IPS-18a (cell line): Measurements from ENCODE around the gene ZNF723.

ENCODE experiments used
- H3K27ac ChIP-seq: one replicate; pipeline ENCODE4 v1.5.1; 2013; ENCODE audit warnings: low read length
- H3K27me3 ChIP-seq: one replicate; pipeline ENCODE4 v1.6.1; 2013; ENCODE audit warnings: mild to moderate bottlenecking, low read length; ENCODE audit not compliant: control insufficient read depth, insufficient read depth
- H3K36me3 ChIP-seq: one replicate; pipeline ENCODE4 v1.6.1; 2013; ENCODE audit warnings: low read depth, low read length; ENCODE audit not compliant: control insufficient read depth
- H3K4me1 ChIP-seq: one replicate; pipeline ENCODE4 v1.6.1; 2013; ENCODE audit warnings: low read depth, low read length; ENCODE audit not compliant: control insufficient read depth
- H3K4me3 ChIP-seq: one replicate; pipeline ENCODE4 v1.5.1; 2013; ENCODE audit warnings: low read length
- H3K9ac ChIP-seq: one replicate; pipeline ENCODE4 v1.6.1; 2013; ENCODE audit warnings: mild to moderate bottlenecking, low read length, moderate library complexity
- H3K9me3 ChIP-seq: one replicate; pipeline ENCODE4 v1.6.1; 2013; ENCODE audit warnings: low read depth, low read length; ENCODE audit not compliant: control insufficient read depth

Gene ZNF723

GRCh38 chr19:22901431-22902130 lies 69.5 kb downstream of the ZNF723 start:
- no peak overlapping the region for H3K4me3 ChIP-seq
- no peak overlapping the region for H3K27ac ChIP-seq
- peaks cover 75% of the 10 kb centered on the region for H3K9me3 ChIP-seq
- H3K9ac ChIP-seq = no peak overlapping the region
- H3K27me3 ChIP-seq = no peaks in the 10 kb centered on the region
- no peaks in the 10 kb centered on the region for H3K36me3 ChIP-seq
- H3K4me1 ChIP-seq = no peaks in the 10 kb centered on the region
